Astrocyte (in vitro differentiated cells and primary cell): ENCODE data around the gene SERF1A.
"Not testable (repeated sequence)": the region's sequence is repeated elsewhere in the genome, so short reads cannot be mapped to it uniquely, and the experiment has no call there.

Source experiments
- CTCF ChIP-seq: IDR thresholded peaks from 2 replicates; pipeline ENCODE4 v1.5.1; 2011; ENCODE audit warnings: low read depth, mild to moderate bottlenecking, inconsistent platforms, low read length, moderate library complexity; ENCODE audit not compliant: insufficient read depth
- EZH2 ChIP-seq: IDR thresholded peaks from 2 replicates; pipeline ENCODE4 v1.6.1; 2012; ENCODE audit warnings: mild to moderate bottlenecking, low read length, inconsistent platforms; ENCODE audit not compliant: insufficient read depth

- not testable (repeated sequence) for TF ChIP-seq CTCF, EZH2
Observed at GRCh38 chr5:70916829-70917228, 16.4 kb downstream of the SERF1A start.
